NOMO-1 treated with DMSO at 0.1 percent for 48 hours (cell line): ENCODE measurements around the gene ELMOD2.

Source experiments
- DNase-seq: peaks from one replicate; lab custom pipeline; 2025; ENCODE audit not compliant: unreplicated experiment; lab: John Stamatoyannopoulos, UW

Gene ELMOD2

DNA sequence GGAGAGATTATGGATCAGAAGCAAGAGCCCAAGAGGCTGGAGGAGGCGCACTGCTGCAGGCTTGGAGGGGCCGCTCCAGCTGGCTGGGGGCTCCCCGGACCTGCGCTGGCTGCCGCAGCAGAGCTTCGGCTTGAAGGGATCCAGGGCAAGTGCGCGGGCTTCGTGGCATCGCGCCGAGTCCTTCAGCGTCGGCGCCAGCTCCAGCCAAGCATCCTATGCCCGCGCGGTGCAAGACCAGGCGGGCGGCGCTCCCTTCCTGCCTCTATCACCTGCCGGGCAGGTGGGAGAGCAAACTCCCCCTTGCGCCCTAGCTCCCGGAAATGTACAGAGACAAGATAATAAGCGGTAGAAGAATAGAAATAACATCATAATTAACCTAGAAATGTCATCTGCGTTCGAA is 55.3 kb downstream of the ELMOD2 start:
- DNase-seq: no peak

DNA sequence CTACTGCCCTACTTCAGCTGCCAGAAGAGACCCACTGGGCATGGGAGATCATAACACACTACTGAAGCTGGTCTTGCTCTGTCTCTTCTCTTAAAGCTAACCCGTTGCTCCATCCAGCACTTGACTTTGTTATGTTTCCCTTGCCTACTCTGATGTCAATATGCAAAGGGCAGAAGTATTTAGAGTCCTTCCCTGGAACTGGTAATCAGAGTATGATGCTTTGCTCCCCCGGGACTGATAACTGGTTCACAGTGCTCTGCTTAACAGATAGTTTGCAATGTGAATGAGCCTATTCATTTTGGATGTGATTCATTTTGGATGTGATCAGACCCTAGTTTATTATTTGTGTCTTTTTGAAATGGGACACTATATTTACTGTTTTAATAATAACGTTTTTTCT is 57.1 kb downstream of the ELMOD2 start:
- no peak for DNase-seq

DNA sequence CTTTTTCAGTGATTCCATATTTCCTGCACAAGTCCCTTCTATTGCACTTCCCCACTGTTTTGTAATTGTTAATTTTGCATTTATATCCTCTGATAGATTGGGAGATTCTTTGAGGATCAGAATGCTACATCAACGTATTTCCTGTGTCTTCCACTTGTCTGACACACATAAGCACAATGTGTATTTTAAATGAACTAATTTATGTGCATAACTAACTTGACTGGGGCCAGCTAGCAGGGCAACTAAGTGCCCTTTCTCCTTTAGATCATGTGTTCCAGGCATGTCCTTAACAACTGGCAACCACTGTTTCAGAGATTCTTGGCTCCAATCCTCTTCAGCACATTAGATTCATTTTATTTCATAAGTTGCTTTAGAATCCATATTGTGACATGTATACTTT is 60.5 kb downstream of the ELMOD2 start:
- no peak for DNase-seq

DNA sequence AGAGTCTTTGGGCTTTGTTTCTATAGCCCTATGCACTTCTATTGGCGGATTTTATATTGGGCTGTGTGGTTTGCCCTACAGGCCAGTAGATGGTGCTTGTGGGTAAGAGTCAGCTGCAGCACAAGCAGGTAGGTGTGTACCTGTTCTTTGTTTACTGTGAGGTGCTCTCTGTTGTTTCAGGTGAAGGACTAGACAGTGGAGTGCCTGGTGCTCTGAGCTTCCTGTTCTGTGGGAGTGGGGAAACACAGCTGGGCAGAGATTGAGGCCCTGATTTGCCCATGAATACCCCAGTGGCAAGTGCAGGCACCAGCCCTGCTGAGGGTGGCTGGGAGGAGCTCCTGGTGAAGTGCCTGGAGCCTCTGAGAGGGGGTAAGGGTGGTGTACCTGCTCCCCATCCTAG is 71.1 kb downstream of the ELMOD2 start:
- no peak for DNase-seq

DNA sequence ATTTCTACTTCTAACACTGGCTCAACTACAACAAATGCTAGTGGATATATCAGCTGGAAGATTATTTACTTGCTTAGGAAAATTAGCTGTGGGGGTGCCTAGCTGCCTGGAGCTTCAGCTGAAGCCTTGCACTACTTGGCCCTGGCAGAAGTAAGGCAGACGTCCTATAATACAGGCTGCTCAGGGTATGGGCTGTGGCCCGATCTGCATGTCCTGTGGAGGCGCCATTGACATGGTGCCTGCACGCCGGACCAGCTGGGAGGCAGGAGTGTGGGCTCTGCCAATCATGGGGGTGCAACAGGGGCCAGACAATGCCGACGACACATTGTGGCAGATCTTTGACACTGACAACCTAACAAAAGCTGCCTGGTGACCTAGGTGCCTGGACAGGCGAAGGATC is 76.4 kb downstream of the ELMOD2 start:
- DNase-seq: no peak

DNA sequence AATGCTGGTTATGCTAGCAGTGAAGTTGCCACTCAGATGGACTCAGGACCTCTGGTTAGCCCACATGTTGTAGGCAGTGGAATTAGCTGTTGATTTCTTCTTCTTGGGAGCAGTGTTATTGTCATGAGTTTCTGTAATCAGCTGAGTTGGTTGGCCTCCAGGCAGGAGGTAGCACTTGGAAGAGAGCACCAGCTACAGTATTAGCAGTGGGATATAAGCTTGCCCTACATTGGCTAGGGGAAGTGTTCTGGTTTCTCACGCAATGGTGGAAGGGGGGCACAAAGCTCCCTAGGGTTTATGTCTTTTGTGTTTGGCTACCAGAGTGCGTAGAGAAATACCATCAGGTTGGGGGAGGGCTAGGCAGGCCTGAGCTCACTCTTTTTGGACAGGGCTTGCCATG is 78.7 kb downstream of the ELMOD2 start:
- DNase-seq: no peak

DNA sequence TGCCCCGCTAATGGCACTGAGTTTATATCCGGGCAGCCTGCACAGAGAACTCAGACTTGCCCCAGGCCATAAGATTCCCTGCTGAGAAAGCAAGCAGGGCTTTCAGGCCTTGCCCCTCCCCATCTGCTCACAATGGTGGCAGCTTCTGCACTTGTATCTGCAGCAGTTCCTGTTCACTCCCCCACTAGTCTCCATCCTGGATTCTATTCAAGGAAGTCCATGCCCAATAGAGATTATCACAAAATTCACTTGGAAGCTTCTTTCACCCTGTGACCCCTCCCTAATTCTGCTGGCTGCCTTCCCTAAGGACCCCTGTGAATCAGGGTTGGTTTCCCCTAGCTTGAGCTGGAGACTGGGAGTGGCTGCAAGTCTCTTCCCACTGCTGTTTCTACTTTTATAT is 79.3 kb downstream of the ELMOD2 start:
- DNase-seq: no peak
